Raji (cell line): ENCODE measurements around the gene KRTAP19-7.

ENCODE experiments used
- POLR2A ChIP-seq: IDR thresholded peaks from 2 replicates; pipeline ENCODE4 v1.6.1; 2011; ENCODE audit warnings: low read depth, low read length, control low read depth; ENCODE audit not compliant: insufficient read depth

KRTAP19-7 gene

GRCh38 chr21:30561264-30561895 is at the start of gene KRTAP19-7:
Gene KRTAP19-7 (minus strand): TSS chr21:30561314. CDS start chr21:30561289, 25 bp downstream.
- no peak for TF ChIP-seq POLR2A

DNA sequence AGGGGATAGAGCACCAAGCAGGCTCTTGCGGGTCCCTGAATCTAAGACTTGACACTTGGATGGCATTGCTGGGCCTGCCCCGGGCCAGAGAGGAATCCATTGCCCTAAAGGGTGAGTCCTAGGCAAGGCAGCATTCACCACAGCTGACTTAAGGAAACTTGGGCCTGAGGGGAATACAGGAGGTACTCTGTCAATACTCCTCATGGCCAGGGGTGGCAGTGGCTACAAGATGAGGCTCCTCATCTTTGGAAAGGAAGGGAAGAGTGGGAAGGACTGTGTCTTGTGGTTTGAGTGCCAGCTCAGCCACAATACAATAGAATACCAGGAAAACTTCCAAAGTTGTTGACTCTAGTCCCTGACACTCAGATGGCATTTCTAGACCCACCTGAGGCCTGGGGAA is 44.9 kb upstream of the KRTAP19-7 start:
- no peak for TF ChIP-seq POLR2A

DNA sequence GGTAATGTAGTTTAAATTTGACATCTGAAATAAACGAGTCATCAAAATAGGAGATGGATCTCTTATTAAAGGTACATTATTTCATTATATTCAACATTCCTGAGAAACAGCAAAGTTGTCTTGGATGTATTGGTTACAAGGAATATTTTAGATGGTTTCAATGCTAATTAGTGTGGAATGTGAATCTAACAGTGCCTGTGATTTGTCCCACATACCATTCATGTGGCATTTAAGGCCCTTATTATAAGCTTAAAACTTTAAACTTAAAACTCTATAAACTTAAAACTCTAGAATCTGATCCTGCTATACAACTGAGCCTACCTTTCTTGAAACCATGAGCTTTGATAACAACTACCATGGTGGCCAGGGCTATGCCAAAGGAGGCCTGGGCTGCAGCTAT is 39.7 kb upstream of the KRTAP19-7 start, which contains the start of gene KRTAP22-1:
Gene KRTAP22-1, plus strand, starts transcription at position 301 of the 400 bp plus-strand sequence.
- TF ChIP-seq POLR2A = no peak

- TF ChIP-seq POLR2A = no peak
Observed at GRCh38 chr21:30598802-30599201, 37.7 kb upstream of the KRTAP19-7 start, which contains the start of gene KRTAP6-2. Gene KRTAP6-2 (minus strand): TSS chr21:30598902. CDS start chr21:30598874, 28 bp downstream.

GRCh38 chr21:30592140-30592539 is 31.0 kb upstream of the KRTAP19-7 start, which contains the start of gene KRTAP6-3:
Gene KRTAP6-3 (plus strand): TSS chr21:30592440. CDS start chr21:30592446, 6 bp downstream.
- no peak for TF ChIP-seq POLR2A

GRCh38 chr21:30590297-30590696 is 29.2 kb upstream of the KRTAP19-7 start, which contains the start of gene KRTAP22-2:
Gene KRTAP22-2 (minus strand): TSS chr21:30590397.
- no peak for TF ChIP-seq POLR2A

DNA sequence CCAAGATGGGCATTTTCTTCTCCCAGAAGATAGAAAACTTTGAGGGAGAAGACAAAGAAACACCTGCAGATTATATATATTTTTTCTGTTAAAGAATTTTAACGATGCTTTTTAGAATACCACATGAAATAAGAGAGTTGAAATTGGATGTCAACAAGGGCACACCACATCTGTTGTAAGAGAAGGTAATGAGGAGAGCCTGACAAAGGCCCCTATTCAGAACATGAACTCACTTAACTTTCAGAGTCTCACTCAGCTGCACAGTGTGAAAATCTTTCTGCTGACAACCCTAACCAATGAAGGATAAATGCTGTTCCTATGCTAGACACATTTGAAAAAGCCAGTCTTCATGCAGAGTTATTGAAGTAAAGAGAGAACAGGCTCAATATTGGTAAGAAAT is 21.8 kb upstream of the KRTAP19-7 start:
- TF ChIP-seq POLR2A = no peak

DNA sequence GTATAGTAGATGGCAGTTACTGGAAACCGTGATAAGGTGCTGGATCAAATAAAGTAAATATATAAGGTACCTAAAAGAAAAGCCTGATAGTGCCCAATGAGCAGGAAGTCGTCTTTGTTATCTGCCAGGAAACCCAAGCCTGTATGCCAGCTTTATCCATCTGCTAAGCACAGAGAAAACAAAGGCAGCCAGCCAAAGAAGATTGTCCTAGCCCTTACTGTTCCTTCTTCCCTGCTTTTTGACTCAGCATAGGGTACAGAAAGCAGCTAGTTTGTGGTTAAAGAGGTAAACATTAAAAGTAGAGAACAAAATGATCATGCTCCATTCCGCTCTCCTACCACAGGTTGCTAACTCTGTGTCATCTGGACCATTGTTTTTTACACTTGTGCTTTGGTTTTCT is 19.0 kb upstream of the KRTAP19-7 start:
- no peak for TF ChIP-seq POLR2A

DNA sequence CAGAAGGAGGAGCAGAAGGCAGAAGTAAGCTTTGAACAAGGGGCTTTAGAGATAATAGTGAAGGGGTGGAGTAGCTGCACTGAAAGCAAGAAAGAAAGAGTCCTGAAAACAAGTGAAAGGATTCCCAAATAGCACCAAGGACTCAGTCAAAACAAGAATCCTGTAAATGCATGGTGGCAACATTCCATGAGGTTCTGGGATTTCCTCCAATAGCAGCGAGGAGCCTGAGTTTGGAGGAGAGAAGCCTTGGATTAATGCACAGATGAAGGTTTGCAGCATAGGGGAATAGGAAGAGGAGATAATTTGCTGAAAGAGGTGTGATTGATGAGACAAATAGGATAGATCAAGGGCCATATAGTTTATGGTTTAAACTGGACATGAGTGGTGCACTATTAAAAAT is 18.2 kb upstream of the KRTAP19-7 start:
- no peak for TF ChIP-seq POLR2A

GRCh38 chr21:30577766-30578165 is 16.7 kb upstream of the KRTAP19-7 start:
- no peak for TF ChIP-seq POLR2A

- no peak for TF ChIP-seq POLR2A
Observed at GRCh38 chr21:30567617-30568016, 6.5 kb upstream of the KRTAP19-7 start.

GRCh38 chr21:30563630-30564029 is 2.5 kb upstream of the KRTAP19-7 start:
- no peak for TF ChIP-seq POLR2A

GRCh38 chr21:30563072-30563471 is 2.0 kb upstream of the KRTAP19-7 start:
- TF ChIP-seq POLR2A = no peak

DNA sequence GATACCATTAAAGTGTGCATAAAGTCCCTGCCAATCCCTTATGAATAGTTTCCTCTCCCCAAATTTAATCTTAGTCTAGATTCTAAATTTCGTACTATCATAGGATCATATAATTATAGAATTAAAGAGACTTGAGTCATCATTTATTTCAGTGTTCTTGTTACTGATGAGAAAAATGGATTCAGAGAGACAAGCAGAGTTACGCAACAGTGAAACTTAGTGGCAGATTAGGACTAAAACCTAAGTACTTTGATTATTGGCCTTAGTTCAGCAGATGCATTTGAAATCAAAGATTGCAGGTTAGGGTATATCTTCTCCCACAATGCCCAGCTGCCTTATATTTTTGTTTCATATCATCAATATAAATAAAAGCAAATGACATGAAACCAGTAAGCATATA is 843 bp upstream of the KRTAP19-7 start:
- TF ChIP-seq POLR2A = no peak

DNA sequence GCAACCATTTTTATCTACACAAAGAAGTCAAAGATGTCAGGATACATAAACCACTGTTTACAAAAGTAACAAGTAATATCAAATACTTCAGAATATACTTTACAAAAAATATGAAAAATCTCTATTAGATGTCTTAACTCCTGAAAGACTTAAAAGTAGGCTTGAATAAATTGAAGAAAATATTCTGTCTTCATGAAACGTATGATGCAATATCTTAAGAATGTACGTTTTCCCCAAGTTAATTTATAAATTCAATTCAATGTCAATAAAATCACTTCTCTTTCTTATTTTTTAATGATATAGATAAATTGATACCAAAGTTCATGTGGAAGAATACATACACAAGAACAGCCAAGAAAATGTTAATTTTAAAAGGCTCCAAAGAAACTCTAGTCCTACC is 6.0 kb downstream of the KRTAP19-7 start:
- no peak for TF ChIP-seq POLR2A

- TF ChIP-seq POLR2A = no peak
Observed at GRCh38 chr21:30552782-30553181, 8.3 kb downstream of the KRTAP19-7 start.

GRCh38 chr21:30541764-30542163 is 19.4 kb downstream of the KRTAP19-7 start, which contains the start of gene KRTAP19-6:
Gene KRTAP19-6 (minus strand): TSS chr21:30541864. CDS start chr21:30541833, 31 bp downstream.
- TF ChIP-seq POLR2A = no peak
